ENCODE results near the gene CDKN2B. TPM values are rescaled to one million over a fixed set of nuclear protein-coding genes. Genes with fewer than 3 reads are reported as not detected.
"Not testable (repeated sequence)": the region's sequence is repeated elsewhere in the genome, so short reads cannot be mapped to it uniquely, and the experiment has no call there.

Gene CDKN2B
- total and polyA plus RNA-seq, 2 experiments from 2014 or later, result 0.29 to 0.83 TPM

- Histone ChIP-seq H3K4me3 (no peak overlapping the region), H3F3A (replicated peaks; ENCODE audit: low read depth) (peaks cover 9% of the 10 kb centered on the region), H3K4me1 (ENCODE audit: insufficient read depth) (peaks cover 11% of the 10 kb centered on the region; the same call in 1 of the 2 replicates), H3K9me2 (ENCODE audit: insufficient read depth) (no peaks in the 10 kb centered on the region), H3K4me2 (no peak overlapping the region), H3K79me2 (replicated peaks; ENCODE audit: insufficient read depth) (no peaks in the 10 kb centered on the region), H4K20me1 (replicated peaks; ENCODE audit: insufficient read depth) (peaks cover under 1% of the 10 kb centered on the region), H2AFZ (no peak overlapping the region), H3K27me3 (ENCODE audit: insufficient read depth) (peaks cover 54% of the 10 kb centered on the region), H3K36me3 (ENCODE audit: insufficient read depth) (no peaks in the 10 kb centered on the region), H3K27ac (ENCODE audit: low read depth) (no peak overlapping the region)
- Mint-ChIP-seq H3K27me3 (ENCODE audit: insufficient read depth, low read depth, poor library complexity) (peaks cover 42% of the 10 kb centered on the region), H3K36me3 (ENCODE audit: low read depth) (no peaks in the 10 kb centered on the region; the same call in 2 of the 3 replicates), H3K4me3 (no peak overlapping the region), H3K27ac (no peak overlapping the region), H3K4me1 (peaks cover 7% of the 10 kb centered on the region; the same call in 2 of the 3 replicates), H3K9me3 (no peaks in the 10 kb centered on the region; the same call in 2 of the 3 replicates)
- ATAC-seq (no peak), DNase-seq (ENCODE audit: low spot score) (no peak)
- TF ChIP-seq STAT1 (IDR thresholded peaks at IDR 0.05; ENCODE audit: unreplicated experiment), result no peak
- no peak for TF ChIP-seq EZH2phosphoT487 (IDR thresholded peaks at IDR 0.05; ENCODE audit: unreplicated experiment)
- no peak for TF ChIP-seq ZNF114 (CRISPR knock-in tag; IDR thresholded peaks at IDR 0.05)
- TF ChIP-seq POLR2AphosphoS5 (IDR thresholded peaks at IDR 0.05; ENCODE audit: low read depth), result no peak
- no peak for TF ChIP-seq ZNF462 (CRISPR knock-in tag; IDR thresholded peaks at IDR 0.05)
- TF ChIP-seq NANOG (IDR thresholded peaks at IDR 0.05; ENCODE audit: borderline replicate concordance), result no peak
- TF ChIP-seq CREB1 (CRISPR knock-in tag; IDR thresholded peaks at IDR 0.05; ENCODE audit: low read depth), result no peak
- TF ChIP-seq JUNB (IDR thresholded peaks at IDR 0.05; ENCODE audit: unreplicated experiment), result no peak
- TF ChIP-seq CTCF (conservative IDR thresholded peaks at IDR 0.05; ENCODE audit: low read depth in 2 of 2), result no peak
Observed at GRCh38 chr9:21961569-21961968, 47.5 kb downstream of the CDKN2B start.

GRCh38 chr9:21959268-21959667, 49.8 kb downstream of the CDKN2B start:
- peaks cover 20% of the 10 kb centered on the region for H3K27me3 Mint-ChIP-seq (ENCODE audit: insufficient read depth, low read depth, poor library complexity)
- H3K4me3 ChIP-seq; H3K9me3 Mint-ChIP-seq; H3K4me1 Mint-ChIP-seq; H3K27ac ChIP-seq (ENCODE audit: low read depth); H3K9me2 ChIP-seq (ENCODE audit: insufficient read depth); H3K4me1 ChIP-seq (ENCODE audit: insufficient read depth); ATAC-seq; DNase-seq (ENCODE audit: low spot score); H3K4me3 Mint-ChIP-seq; H3K4me2 ChIP-seq; H3K27ac Mint-ChIP-seq; H2AFZ ChIP-seq; H3F3A ChIP-seq (replicated peaks; ENCODE audit: low read depth); H3K79me2 ChIP-seq (replicated peaks; ENCODE audit: insufficient read depth); H3K36me3 Mint-ChIP-seq (ENCODE audit: low read depth); H3K36me3 ChIP-seq (ENCODE audit: insufficient read depth); H4K20me1 ChIP-seq (replicated peaks; ENCODE audit: insufficient read depth): not testable (repeated sequence)
- peaks cover 31% of the 10 kb centered on the region for H3K27me3 ChIP-seq (ENCODE audit: insufficient read depth)
